GM12878 (cell line): ENCODE data around the gene DIP2C. TPM values are rescaled to one million over a fixed set of nuclear protein-coding genes. Genes with fewer than 3 reads are reported as not detected.

ENCODE experiments used
- ATAC-seq: fragments of 200-7000 bp; cut with Tn5 transposase; 3 replicates; pipeline ENCODE4 v1.9.1; 2020; ENCODE audit warnings: mild to moderate bottlenecking, moderate library complexity
- BruUV-seq: library from RNA; stranded (reverse); fragments of 400-500 nt; replicated peaks from 2 replicates; lab custom pipeline; 2021; lab: Mats Ljungman, UMichigan
- CTCF ChIA-PET: fragments of 300-600 bp; sonication (Branson Sonifier 250); formaldehyde crosslinking; extraction: SDS; loops from one replicate; lab custom pipeline; 2021; ENCODE audit warnings: inconsistent platforms; lab: Yijun Ruan, JAX
- POLR2A ChIA-PET: fragments of 350-600 bp; formaldehyde crosslinking; extraction: SDS; loops from one replicate; lab custom pipeline; 2021; ENCODE audit warnings: inconsistent platforms; lab: Charles Lee
- RAD21 ChIA-PET: fragments of 300-600 bp; sonication (Branson Sonifier 250); formaldehyde crosslinking; loops from one replicate; lab custom pipeline; 2023; ENCODE audit warnings: antibody characterized with exemption; ENCODE audit not compliant: unreplicated experiment; lab: Charles Lee
- SMC1A ChIA-PET: fragments of 300-600 bp; sonication (Branson Sonifier 250); formaldehyde crosslinking; loops from one replicate; lab custom pipeline; 2023; ENCODE audit not compliant: unreplicated experiment, uncharacterized antibody; lab: Charles Lee
- DNase-seq: peaks from one replicate; pipeline ENCODE4 v3.0.0-alpha.2; 2011; ENCODE audit warnings: low read depth, low spot score
- FAIRE-seq: peaks from 3 replicates; lab custom pipeline; 2011; peaks lifted over from hg19 to GRCh38; lab: Jason Lieb, UNC
- H2AFZ ChIP-seq: 2 replicates; pipeline ENCODE4 v1.6.0; 2011; ENCODE audit warnings: low read depth, low read length, control low read depth; ENCODE audit not compliant: control insufficient read depth
- H3K27ac ChIP-seq: 2 replicates; pipeline ENCODE4 v1.5.1; 2011; ENCODE audit warnings: control low read depth; ENCODE audit not compliant: control insufficient read depth, insufficient read depth
- H3K27me3 ChIP-seq, 2 experiments: replicated peaks in 1 of 2; 2 replicates each; pipeline versions ENCODE4 v1.6.0 to v1.6.1; 2011; ENCODE audit warnings: low read length in 1 of 2; ENCODE audit not compliant: control insufficient read depth in 2 of 2, insufficient read depth in 2 of 2
- H3K36me3 ChIP-seq, 2 experiments: 2 replicates each; pipeline ENCODE4 v1.5.1; 2011; ENCODE audit warnings: low read length in 1 of 2; ENCODE audit not compliant: control insufficient read depth in 2 of 2, insufficient read depth in 2 of 2
- H3K4me1 ChIP-seq: 2 replicates; pipeline ENCODE4 v1.6.1; 2011; ENCODE audit warnings: mild to moderate bottlenecking, low read length, moderate library complexity, mixed read lengths; ENCODE audit not compliant: control insufficient read depth, insufficient read depth
- H3K4me2 ChIP-seq: 2 replicates; pipeline ENCODE4 v1.6.0; 2011; ENCODE audit warnings: control low read depth; ENCODE audit not compliant: control insufficient read depth, insufficient read depth
- H3K4me3 ChIP-seq: fragments of 200-600 bp; sonication (generic); 2 replicates; pipeline ENCODE4 v1.5.1; 2016
- H3K79me2 ChIP-seq: 2 replicates; pipeline ENCODE4 v1.6.0; 2011; ENCODE audit warnings: low read length; ENCODE audit not compliant: control insufficient read depth, insufficient read depth
- H3K9ac ChIP-seq: 2 replicates; pipeline ENCODE4 v1.8.0; 2011; ENCODE audit warnings: low read length, control low read depth, mixed read lengths; ENCODE audit not compliant: control insufficient read depth, insufficient read depth
- H3K9me3 ChIP-seq: replicated peaks from 3 replicates; pipeline ENCODE4 v1.5.1; 2011; ENCODE audit warnings: mild to moderate bottlenecking, low read length; ENCODE audit not compliant: control insufficient read depth, insufficient read depth
- H4K20me1 ChIP-seq: 2 replicates; pipeline ENCODE4 v1.6.0; 2011; ENCODE audit not compliant: control insufficient read depth, insufficient read depth
- ATF3 ChIP-seq: IDR thresholded peaks from 2 replicates; pipeline ENCODE4 v1.6.1; 2011; ENCODE audit warnings: low read depth, mild to moderate bottlenecking, low read length, moderate library complexity, borderline replicate concordance; ENCODE audit errors: extremely low read depth
- CEBPZ ChIP-seq: fragments of 150-350 bp; IDR thresholded peaks from 2 replicates; pipeline ENCODE4 v1.6.1; 2016; ENCODE audit warnings: low read depth, low read length
- CHD1 ChIP-seq: IDR thresholded peaks from 2 replicates; pipeline ENCODE4 v1.6.1; 2012; ENCODE audit warnings: low read depth, low read length, improper control_type of control experiment
- DPF2 ChIP-seq: fragments of 450-650 bp; IDR thresholded peaks from 2 replicates; pipeline ENCODE4 v1.6.1; 2017; ENCODE audit warnings: mild to moderate bottlenecking
- KAT2A ChIP-seq: conservative IDR thresholded peaks from 2 replicates; pipeline ENCODE4 v1.6.1; 2011; ENCODE audit warnings: low read depth, low read length; ENCODE audit not compliant: control insufficient read depth
- SMAD5 ChIP-seq: IDR thresholded peaks from 2 replicates; pipeline ENCODE4 v1.6.1; 2016; ENCODE audit warnings: antibody characterized with exemption, low read depth
- SREBF1 ChIP-seq: IDR thresholded peaks from 2 replicates; pipeline ENCODE4 v1.6.1; 2012; ENCODE audit warnings: mild to moderate bottlenecking, low read length
- STAT3 ChIP-seq: IDR thresholded peaks from 2 replicates; pipeline ENCODE4 v1.6.1; 2011; ENCODE audit warnings: low read depth, low read length, improper control_type of control experiment
- USF1 ChIP-seq: IDR thresholded peaks from 2 replicates; pipeline ENCODE4 v1.6.1; 2011; ENCODE audit warnings: borderline replicate concordance, low read depth, mild to moderate bottlenecking, moderate library complexity, mixed read lengths, low read length; ENCODE audit not compliant: insufficient read depth; ENCODE audit errors: extremely low read length
- ZBTB11 ChIP-seq: fragments of 450-650 bp; formaldehyde crosslinking; IDR thresholded peaks from 2 replicates; pipeline ENCODE4 v1.5.0; 2022; ENCODE audit warnings: mild to moderate bottlenecking, missing genetic modification characterization
- ZZZ3 ChIP-seq: IDR thresholded peaks from 2 replicates; pipeline ENCODE4 v1.6.1; 2011; ENCODE audit warnings: low read depth; ENCODE audit not compliant: control insufficient read depth, insufficient read length
- WGBS: methylation state at CpG from one replicate; pipeline ENCODE4 v1.1.6; 2016; ENCODE audit warnings: low lambda C conversion rate; ENCODE audit not compliant: insufficient replicate concordance, insufficient coverage; ENCODE audit errors: missing lambda C conversion rate; 5-methylcytosine and 5-hydroxymethylcytosine counted together
- in situ Hi-C: fragments of 300-500 bp; cut with MboI; formaldehyde crosslinking; loops from 9 replicates; pipeline ENCODE4 v1.14.3; 2018; ENCODE audit warnings: mixed read lengths
- intact Hi-C: fragments of 100-400 bp; cut with micrococcal nuclease; formaldehyde crosslinking; loops from one replicate; pipeline ENCODE4 v1.14.2; 2022; ENCODE audit not compliant: unreplicated experiment
- polyA plus RNA-seq, 11 experiments: library from polyadenylated mRNA; depleted of rRNA in 4 of 11; unstranded in 6 of 11; stranded (reverse) in 5 of 11; fragments of >200 nt; fragmentation: Nextera tagmentation in 4 of 11; fragmentation: Illumina TruSeq in 1 of 11; extraction: Ambion mirVana in 4 of 11; extraction: Trizol in 1 of 11; gene quantifications; 1 replicate in 1 of 11; 2 replicates in 10 of 11; pipeline versions ENCODE4 v1.2.1 to v1.2.3, GENCODE V29; 2011 to 2016; ENCODE audit warnings: inconsistent platforms in 2 of 11, missing spikeins in 2 of 11, low read depth in 1 of 11
- total RNA-seq, 4 experiments: library from RNA; depleted of rRNA in 3 of 4; stranded (reverse); fragments of >200 nt in 3 of 4; fragmentation: Illumina TruSeq in 1 of 4; extraction: Trizol in 1 of 4; gene quantifications; 2 replicates each; pipeline versions ENCODE4 v1.2.1 to v1.2.3, GENCODE V29; 2013 to 2021

DIP2C gene
- total and polyA plus RNA-seq, 10 of the 15 experiments (the other 5 are each of a cell fraction or from before 2014, with no cell fraction given), result 0.01 to 0.10 (median 0.06) TPM

GRCh38 chr10:561721-562120 lies 127.7 kb downstream of the DIP2C start:
- CTCF ChIA-PET, result no interaction called here
- TF ChIP-seq ZBTB11 (no peak), DPF2 (no peak), USF1 (no peak), CHD1 (no peak), ATF3 (no peak), ZZZ3 (no peak), STAT3 (no peak), SMAD5 (no peak), CEBPZ (no peak), KAT2A (no peak), SREBF1 (no peak)

More at GRCh38 chr10:561721-562120, 127.7 kb downstream of the DIP2C start:
- Histone ChIP-seq H3K36me3 (no peaks in the 10 kb centered on the region), H2AFZ (no peak overlapping the region), H3K4me3 (no peak overlapping the region), H3K4me1 (no peaks in the 10 kb centered on the region), H3K9ac (no peak overlapping the region), H4K20me1 (no peaks in the 10 kb centered on the region), H3K9me3 (no peaks in the 10 kb centered on the region; the same call in 1 of the 3 replicates), H3K27ac (no peak overlapping the region), H3K4me2 (no peak overlapping the region), H3K27me3 (no peaks in the 10 kb centered on the region; a peak in 1 of 4 replicates), H3K79me2 (no peaks in the 10 kb centered on the region)
- FAIRE-seq (no peak), ATAC-seq (no peak), DNase-seq (no peak)
- no TSS peak for BruUV-seq
- POLR2A ChIA-PET, result no interaction called here
- 57% methylated on average over 12 of the region's 12 CpGs for WGBS
- in situ Hi-C loops, result no loop called here
- RAD21 ChIA-PET, result no interaction called here
- SMC1A ChIA-PET, result no interaction called here
- intact Hi-C loops, result no loop called here
